Thyroid gland (tissue), 4 donors: ENCODE measurements around the gene KRTAP3-1.

Experiments
- CTCF ChIP-seq, 6 experiments: fragments of 200-600 bp in 3 of 6; fragments of 450-650 bp in 3 of 6; sonication (generic) in 3 of 6; IDR thresholded peaks; one replicate each; pipeline ENCODE4 v1.5.1; 2016 to 2019; ENCODE audit warnings: antibody characterized with exemption in 6 of 6, mild to moderate bottlenecking in 2 of 6, inconsistent platforms in 1 of 6, moderate library complexity in 1 of 6
- POLR2A ChIP-seq, 2 donors: fragments of 450-650 bp; IDR thresholded peaks; one replicate each; pipeline ENCODE4 v1.6.1; 2017; ENCODE audit warnings: antibody characterized with exemption in 2 of 2, mild to moderate bottlenecking in 2 of 2, moderate library complexity in 1 of 2

GRCh38 chr17:40980117-40980516 is 28.8 kb downstream of the KRTAP3-1 start:
- TF ChIP-seq CTCF (IDR thresholded peaks at IDR 0.05), result no peak
- TF ChIP-seq POLR2A (IDR thresholded peaks at IDR 0.05), result no peak
